ENCODE results near the gene ALKBH6. TPM values are rescaled to one million over a fixed set of nuclear protein-coding genes. Genes with fewer than 3 reads are reported as not detected.

The ALKBH6 gene
- total RNA-seq, 1 donor from 2014 or later = 16.3 TPM

DNA sequence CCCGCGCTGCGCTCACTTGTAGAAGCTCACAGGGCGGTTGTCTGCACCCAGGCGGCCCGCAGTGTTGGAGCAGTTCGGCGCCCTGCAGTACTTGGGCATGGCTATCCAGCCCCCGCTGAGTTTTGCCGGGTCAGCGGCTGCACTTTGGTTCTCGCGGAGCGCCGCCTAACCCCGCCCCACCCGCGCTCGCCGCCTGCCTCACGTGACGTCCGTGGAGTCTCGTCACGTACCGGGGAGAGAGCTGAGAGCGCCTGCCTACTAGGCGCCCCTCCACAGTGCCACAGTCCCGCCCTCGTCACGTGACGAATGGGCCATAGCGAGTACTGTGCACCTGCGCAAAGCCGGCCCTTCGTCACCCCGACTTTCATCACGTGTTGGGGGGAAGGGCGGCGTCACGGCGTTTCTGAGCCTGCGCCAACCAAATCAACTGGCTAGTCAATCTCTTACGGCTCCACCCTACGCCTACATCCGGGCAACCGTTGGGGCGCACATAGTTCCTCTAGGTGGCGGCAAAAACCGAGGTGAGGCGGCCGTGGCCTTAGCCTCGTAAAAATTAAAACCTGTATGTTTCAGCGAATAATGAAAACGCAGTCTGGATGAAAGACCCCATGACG, 40.2 kb upstream of the ALKBH6 start, which contains the start of gene THAP8:
TSS of gene THAP8 (minus strand) at position 167 of the 614 bp plus-strand sequence. CDS start at position 99, 68 bp downstream.
- H3F3A ChIP-seq (ENCODE audit: low read depth) = peaks cover 14% of the 10 kb centered on the region
- H3K4me1 Mint-ChIP-seq = peaks cover 24% of the 10 kb centered on the region
- H2AFZ ChIP-seq (replicated peaks) = peak within 1 kb of the TSS; percentile 85
- TF ChIP-seq EZH2phosphoT487 (IDR thresholded peaks at IDR 0.05) = no peak
- no peak for TF ChIP-seq EZH2 (IDR thresholded peaks at IDR 0.05)
- TF ChIP-seq, protein P1, sequence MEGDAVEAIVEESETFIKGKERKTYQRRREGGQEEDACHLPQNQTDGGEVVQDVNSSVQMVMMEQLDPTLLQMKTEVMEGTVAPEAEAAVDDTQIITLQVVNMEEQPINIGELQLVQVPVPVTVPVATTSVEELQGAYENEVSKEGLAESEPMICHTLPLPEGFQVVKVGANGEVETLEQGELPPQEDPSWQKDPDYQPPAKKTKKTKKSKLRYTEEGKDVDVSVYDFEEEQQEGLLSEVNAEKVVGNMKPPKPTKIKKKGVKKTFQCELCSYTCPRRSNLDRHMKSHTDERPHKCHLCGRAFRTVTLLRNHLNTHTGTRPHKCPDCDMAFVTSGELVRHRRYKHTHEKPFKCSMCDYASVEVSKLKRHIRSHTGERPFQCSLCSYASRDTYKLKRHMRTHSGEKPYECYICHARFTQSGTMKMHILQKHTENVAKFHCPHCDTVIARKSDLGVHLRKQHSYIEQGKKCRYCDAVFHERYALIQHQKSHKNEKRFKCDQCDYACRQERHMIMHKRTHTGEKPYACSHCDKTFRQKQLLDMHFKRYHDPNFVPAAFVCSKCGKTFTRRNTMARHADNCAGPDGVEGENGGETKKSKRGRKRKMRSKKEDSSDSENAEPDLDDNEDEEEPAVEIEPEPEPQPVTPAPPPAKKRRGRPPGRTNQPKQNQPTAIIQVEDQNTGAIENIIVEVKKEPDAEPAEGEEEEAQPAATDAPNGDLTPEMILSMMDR (IDR thresholded peaks at IDR 0.05) = peak; percentile 46
- peaks cover 6% of the 10 kb centered on the region for H3K36me3 Mint-ChIP-seq
- peaks cover 44% of the 10 kb centered on the region for H3K79me2 ChIP-seq (ENCODE audit: low read depth)
- H3K27me3 Mint-ChIP-seq (ENCODE audit: insufficient read depth, low read depth) = no peaks in the 10 kb centered on the region
- peak; percentile 99 for DNase-seq (ENCODE audit: low spot score)
- peak within 1 kb of the TSS; percentile 88 for H3K27ac Mint-ChIP-seq
- H3K27ac ChIP-seq = peak within 1 kb of the TSS; percentile 78
- H3K4me3 ChIP-seq = peak within 1 kb of the TSS; percentile 64
- peak within 1 kb of the TSS; percentile 98 for H3K4me3 Mint-ChIP-seq
- no peaks in the 10 kb centered on the region for H3K9me3 Mint-ChIP-seq
- H3K36me3 ChIP-seq = no peaks in the 10 kb centered on the region
- peak within 1 kb of the TSS; percentile 50 for H3K9ac ChIP-seq
- H3K9me3 ChIP-seq (ENCODE audit: low read depth) = no peaks in the 10 kb centered on the region
- H3K27me3 ChIP-seq = no peaks in the 10 kb centered on the region
- peaks cover 12% of the 10 kb centered on the region for H3K4me1 ChIP-seq
- peaks cover 30% of the 10 kb centered on the region for H4K20me1 ChIP-seq (ENCODE audit: low read depth)
- H3K4me2 ChIP-seq = peak within 1 kb of the TSS; percentile 96

DNA sequence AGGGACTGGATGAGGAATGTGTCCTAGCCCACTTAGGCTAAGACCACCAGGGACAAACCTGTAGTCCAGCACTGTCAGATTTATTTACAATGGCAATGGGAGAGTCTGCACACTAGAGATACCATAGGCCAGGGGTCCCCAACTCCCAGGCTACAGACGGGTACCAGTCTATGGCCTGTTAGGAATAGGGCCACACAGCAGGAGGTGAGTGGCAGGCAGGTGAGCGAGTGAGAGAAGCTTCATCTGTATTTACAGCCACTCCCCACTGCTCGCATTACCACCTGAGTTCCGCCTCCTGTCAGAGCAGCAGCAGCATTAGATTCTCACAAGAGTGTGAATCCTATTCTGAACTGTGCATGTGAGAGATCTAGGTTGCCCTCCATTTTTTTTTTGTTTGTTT, 37.6 kb upstream of the ALKBH6 start:
- Histone ChIP-seq H3K4me2 (no peak overlapping the region), H3K27ac (no peak overlapping the region), H4K20me1 (ENCODE audit: low read depth) (peaks cover 27% of the 10 kb centered on the region), H3K36me3 (no peaks in the 10 kb centered on the region), H3K4me3 (no peak overlapping the region), H2AFZ (replicated peaks) (no peak overlapping the region), H3K79me2 (ENCODE audit: low read depth) (peaks cover 22% of the 10 kb centered on the region), H3K27me3 (no peaks in the 10 kb centered on the region), H3F3A (ENCODE audit: low read depth) (peaks cover 14% of the 10 kb centered on the region), H3K9ac (no peak overlapping the region), H3K9me3 (ENCODE audit: low read depth) (no peaks in the 10 kb centered on the region), H3K4me1 (peaks cover 12% of the 10 kb centered on the region)
- peaks cover 24% of the 10 kb centered on the region for H3K4me1 Mint-ChIP-seq
- no peak overlapping the region for H3K4me3 Mint-ChIP-seq
- peaks cover 5% of the 10 kb centered on the region for H3K36me3 Mint-ChIP-seq
- TF ChIP-seq EZH2 (IDR thresholded peaks at IDR 0.05) (no peak), EZH2phosphoT487 (IDR thresholded peaks at IDR 0.05) (no peak)
- TF ChIP-seq, protein P1 (IDR thresholded peaks at IDR 0.05) = no peak
- DNase-seq (ENCODE audit: low spot score) = no peak
- H3K27me3 Mint-ChIP-seq (ENCODE audit: insufficient read depth, low read depth) = no peaks in the 10 kb centered on the region
- no peaks in the 10 kb centered on the region for H3K9me3 Mint-ChIP-seq
- peak overlapping the region; percentile 13 for H3K27ac Mint-ChIP-seq

DNA sequence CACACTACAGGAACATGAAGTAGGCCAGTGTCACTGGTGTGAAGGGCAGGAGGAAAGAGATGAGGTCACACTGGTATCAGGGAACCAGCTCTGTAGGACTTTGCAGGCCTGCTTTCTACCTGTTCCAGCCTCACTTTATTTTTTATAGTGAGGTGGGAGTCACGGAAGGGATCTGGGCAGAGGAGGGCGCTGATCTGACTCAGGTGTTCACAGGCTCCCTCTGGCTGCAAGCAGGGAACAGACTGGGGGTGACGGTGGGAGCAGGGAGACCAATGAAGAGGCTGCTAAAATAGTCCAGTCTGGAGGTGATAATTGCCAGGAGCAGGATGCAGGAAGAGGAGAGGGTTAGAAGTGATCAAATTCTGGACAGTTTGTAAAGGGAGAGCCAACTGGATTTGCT, 37.2 kb upstream of the ALKBH6 start:
- H3K4me1 ChIP-seq = peaks cover 8% of the 10 kb centered on the region
- no peak overlapping the region for H3K9ac ChIP-seq
- H3K36me3 ChIP-seq = no peaks in the 10 kb centered on the region
- no peak overlapping the region for H3K4me3 ChIP-seq
- Mint-ChIP-seq H3K36me3 (peaks cover 6% of the 10 kb centered on the region), H3K27ac (peak overlapping the region; percentile 13), H3K9me3 (no peaks in the 10 kb centered on the region), H3K27me3 (ENCODE audit: insufficient read depth, low read depth) (no peaks in the 10 kb centered on the region), H3K4me1 (peaks cover 22% of the 10 kb centered on the region), H3K4me3 (peak overlapping the region; percentile 1)
- TF ChIP-seq EZH2phosphoT487 (IDR thresholded peaks at IDR 0.05) (no peak), EZH2 (IDR thresholded peaks at IDR 0.05) (no peak)
- TF ChIP-seq, protein P1 (IDR thresholded peaks at IDR 0.05) = peak; percentile 58
- H3K4me2 ChIP-seq = no peak overlapping the region
- no peaks in the 10 kb centered on the region for H3K9me3 ChIP-seq (ENCODE audit: low read depth)
- peak; percentile 67 for DNase-seq (ENCODE audit: low spot score)
- H4K20me1 ChIP-seq (ENCODE audit: low read depth) = peaks cover 23% of the 10 kb centered on the region
- H2AFZ ChIP-seq (replicated peaks) = no peak overlapping the region
- peaks cover 14% of the 10 kb centered on the region for H3F3A ChIP-seq (ENCODE audit: low read depth)
- no peak overlapping the region for H3K27ac ChIP-seq
- H3K79me2 ChIP-seq (ENCODE audit: low read depth) = peaks cover 18% of the 10 kb centered on the region
- H3K27me3 ChIP-seq = no peaks in the 10 kb centered on the region

Data from neural progenitor cell (in vitro differentiated cells).